Measurements from ENCODE around the gene NOG.

DNA sequence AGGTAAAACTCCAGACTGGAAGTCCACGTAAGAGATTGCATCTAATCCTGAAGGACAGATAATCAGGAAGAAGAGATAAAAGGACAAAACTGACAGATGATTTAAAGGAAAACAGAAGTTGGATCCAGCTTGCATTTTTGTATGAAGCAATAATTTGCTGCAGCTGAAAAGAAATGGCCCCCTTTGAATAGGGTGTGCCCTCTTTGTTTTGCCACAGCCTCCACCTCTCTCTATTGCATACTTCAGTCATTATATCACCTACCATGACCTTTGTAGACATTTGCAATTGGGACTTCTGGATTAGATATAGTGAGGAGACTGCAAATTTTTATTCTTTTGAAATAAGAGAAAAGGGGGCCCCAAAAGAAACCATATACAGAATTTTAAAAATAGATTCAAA, 8.1 kb downstream of the NOG start:
- TF ChIP-seq, protein P1, sequence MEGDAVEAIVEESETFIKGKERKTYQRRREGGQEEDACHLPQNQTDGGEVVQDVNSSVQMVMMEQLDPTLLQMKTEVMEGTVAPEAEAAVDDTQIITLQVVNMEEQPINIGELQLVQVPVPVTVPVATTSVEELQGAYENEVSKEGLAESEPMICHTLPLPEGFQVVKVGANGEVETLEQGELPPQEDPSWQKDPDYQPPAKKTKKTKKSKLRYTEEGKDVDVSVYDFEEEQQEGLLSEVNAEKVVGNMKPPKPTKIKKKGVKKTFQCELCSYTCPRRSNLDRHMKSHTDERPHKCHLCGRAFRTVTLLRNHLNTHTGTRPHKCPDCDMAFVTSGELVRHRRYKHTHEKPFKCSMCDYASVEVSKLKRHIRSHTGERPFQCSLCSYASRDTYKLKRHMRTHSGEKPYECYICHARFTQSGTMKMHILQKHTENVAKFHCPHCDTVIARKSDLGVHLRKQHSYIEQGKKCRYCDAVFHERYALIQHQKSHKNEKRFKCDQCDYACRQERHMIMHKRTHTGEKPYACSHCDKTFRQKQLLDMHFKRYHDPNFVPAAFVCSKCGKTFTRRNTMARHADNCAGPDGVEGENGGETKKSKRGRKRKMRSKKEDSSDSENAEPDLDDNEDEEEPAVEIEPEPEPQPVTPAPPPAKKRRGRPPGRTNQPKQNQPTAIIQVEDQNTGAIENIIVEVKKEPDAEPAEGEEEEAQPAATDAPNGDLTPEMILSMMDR (IDR thresholded peaks at IDR 0.05): no peak
- no peak for TF ChIP-seq POLR2A (IDR thresholded peaks at IDR 0.05)
- TF ChIP-seq POLR2AphosphoS5 (IDR thresholded peaks at IDR 0.05): no peak

Measured in breast epithelium (tissue), 3 donors.